Measurements from ENCODE around the gene SNX5. TPM values are rescaled to one million over a fixed set of nuclear protein-coding genes. Genes with fewer than 3 reads are reported as not detected.

SNX5 gene
- 106 and 129 TPM in 2 replicates for total RNA-seq

GRCh38 chr20:17968366-17969277, at the start of gene SNX5, which contains the start of gene MGME1:
TSS of gene SNX5 (minus strand) at chr20:17968794. CDS start at chr20:17968425, 369 bp downstream.
TSS of gene MGME1 (plus strand) at chr20:17969018. CDS start at chr20:17969860, 842 bp downstream.

Small RNAs within 50 kb of the gene (small RNA-seq; reads per million reads assigned to genes)
- not detected for gene RNU6-192P
- gene SNORD17: 654 reads per million, percentile 99 among the genes with 10 or more reads in this experiment

Other genes with a start within 250 kb of the SNX5 start
- 7.5 and 13.9 TPM in 2 replicates for gene MGME1, start 224 bp upstream of the SNX5 start, total RNA-seq
- gene OVOL2, start 89.1 kb upstream of the SNX5 start, total RNA-seq: not detected in 2 replicates
- 10.8 and 12.3 TPM in 2 replicates for gene KAT14, start 169.1 kb upstream of the SNX5 start, total RNA-seq
- 7.8 and 12.2 TPM in 2 replicates for gene PET117, start 169.1 kb upstream of the SNX5 start, total RNA-seq

Measured in vein endothelial cell (primary cell).